Endothelial cell of umbilical vein (primary cell): ENCODE data around the gene TOP1. TPM values are rescaled to one million over a fixed set of nuclear protein-coding genes. Genes with fewer than 3 reads are reported as not detected.

Experiments
- BruUV-seq: library from RNA; stranded (reverse); fragments of 400-500 nt; replicated peaks from 2 replicates; lab custom pipeline; 2021; lab: Mats Ljungman, UMichigan
- CTCF ChIA-PET: fragments of 300-600, 350-600 bp; sonication (Branson Sonifier 250); formaldehyde crosslinking; loops from one replicate; lab custom pipeline; 2021; ENCODE audit warnings: antibody characterized with exemption, inconsistent platforms; lab: Charles Lee
- POLR2A ChIA-PET: fragments of 300-600, 350-600 bp; sonication (Branson Sonifier 250); formaldehyde crosslinking; loops from one replicate; lab custom pipeline; 2021; ENCODE audit warnings: antibody characterized with exemption, inconsistent platforms; lab: Charles Lee
- DNase-seq: peaks from one replicate; pipeline ENCODE4 v3.0.0-alpha.2; 2011; ENCODE audit warnings: low read depth, low spot score
- FAIRE-seq: peaks from 2 replicates; lab custom pipeline; 2011; peaks lifted over from hg19 to GRCh38; lab: Jason Lieb, UNC
- H2AFZ ChIP-seq: 2 replicates; pipeline ENCODE4 v1.6.0; 2012; ENCODE audit warnings: low read depth, low read length, control low read depth, inconsistent platforms
- H3K27ac ChIP-seq: 2 replicates; pipeline ENCODE4 v1.5.1; 2011; ENCODE audit warnings: low read depth, mild to moderate bottlenecking, control low read depth, low read length, moderate library complexity; ENCODE audit not compliant: insufficient read depth
- H3K27me3 ChIP-seq, 2 experiments: 2 replicates each; pipeline versions ENCODE4 v1.6.0 to v1.6.1; 2011; ENCODE audit warnings: low read length in 2 of 2, mixed read lengths in 1 of 2; ENCODE audit not compliant: control insufficient read depth in 2 of 2, insufficient read depth in 2 of 2
- H3K36me3 ChIP-seq, 2 experiments: 2 replicates in 1 of 2; 3 replicates in 1 of 2; pipeline ENCODE4 v1.5.1; 2011; ENCODE audit warnings: low read length in 2 of 2, mild to moderate bottlenecking in 1 of 2, moderate library complexity in 1 of 2; ENCODE audit not compliant: control insufficient read depth in 2 of 2, insufficient read depth in 2 of 2; ENCODE audit errors: extremely low read depth in 1 of 2
- H3K4me1 ChIP-seq: 3 replicates; pipeline ENCODE4 v1.5.1; 2011; ENCODE audit warnings: mild to moderate bottlenecking, low read length; ENCODE audit not compliant: control insufficient read depth, insufficient read depth; ENCODE audit errors: extremely low read depth
- H3K4me2 ChIP-seq: 2 replicates; pipeline ENCODE4 v1.6.1; 2011; ENCODE audit warnings: low read length, control low read depth, mixed read lengths; ENCODE audit not compliant: insufficient read depth
- H3K4me3 ChIP-seq, 3 experiments: fragments of 200-600 bp in 1 of 3; sonication (generic), shearing (Covaris generic) in 1 of 3; replicated peaks in 1 of 3; 2 replicates each; pipeline ENCODE4 v1.5.1; 2011 to 2016; ENCODE audit warnings: control low read depth in 3 of 3, low read length in 3 of 3, mild to moderate bottlenecking in 2 of 3, inconsistent platforms in 1 of 3, low read depth in 1 of 3, moderate library complexity in 1 of 3; ENCODE audit not compliant: insufficient read depth in 1 of 3
- H3K79me2 ChIP-seq: 2 replicates; pipeline ENCODE4 v1.6.0; 2012; ENCODE audit warnings: low read length, inconsistent platforms; ENCODE audit not compliant: control insufficient read depth, insufficient read depth
- H3K9ac ChIP-seq: replicated peaks from 2 replicates; pipeline ENCODE3; 2011; ENCODE audit warnings: low read length, control low read depth; ENCODE audit not compliant: insufficient read depth; ENCODE audit errors: extremely low read depth
- H3K9me1 ChIP-seq: replicated peaks from 3 replicates; pipeline ENCODE4 v1.6.0; 2011; ENCODE audit warnings: mild to moderate bottlenecking, low read length; ENCODE audit not compliant: control insufficient read depth, insufficient read depth; ENCODE audit errors: extremely low read depth
- H3K9me3 ChIP-seq: replicated peaks from 2 replicates; pipeline ENCODE4 v1.5.1; 2012; ENCODE audit warnings: low read length, inconsistent platforms; ENCODE audit not compliant: control insufficient read depth, insufficient read depth
- H4K20me1 ChIP-seq: replicated peaks from 2 replicates; pipeline ENCODE3; 2011; ENCODE audit warnings: mild to moderate bottlenecking, low read length; ENCODE audit not compliant: control insufficient read depth, insufficient read depth; ENCODE audit errors: extremely low read depth
- CTCF ChIP-seq, 2 donors: IDR thresholded peaks; 1 replicate in 1 of 2; 2 replicates in 1 of 2; pipeline ENCODE4 v1.5.1; 2011; ENCODE audit warnings: low read length in 2 of 2, mild to moderate bottlenecking in 2 of 2, moderate library complexity in 2 of 2, control low read depth in 1 of 2, inconsistent platforms in 1 of 2, low read depth in 1 of 2; ENCODE audit not compliant: insufficient read depth in 1 of 2; ENCODE audit errors: extremely low read depth in 1 of 2
- EZH2 ChIP-seq: IDR thresholded peaks from 2 replicates; pipeline ENCODE4 v1.6.1; 2012; ENCODE audit warnings: borderline replicate concordance, low read depth, mild to moderate bottlenecking, moderate library complexity, low read length, inconsistent platforms; ENCODE audit not compliant: severe bottlenecking
- FOS ChIP-seq: IDR thresholded peaks from 2 replicates; pipeline ENCODE4 v1.6.1; 2011; ENCODE audit warnings: mild to moderate bottlenecking, low read length, moderate library complexity, borderline replicate concordance; ENCODE audit not compliant: insufficient read depth
- GATA2 ChIP-seq: IDR thresholded peaks from 2 replicates; pipeline ENCODE4 v1.7.0; 2011; ENCODE audit warnings: low read depth, mild to moderate bottlenecking, moderate library complexity, mixed read lengths, low read length; ENCODE audit not compliant: insufficient read length, insufficient read depth
- JUN ChIP-seq: IDR thresholded peaks from 2 replicates; pipeline ENCODE4 v1.6.1; 2011; ENCODE audit warnings: borderline replicate concordance, low read depth; ENCODE audit not compliant: insufficient read length, insufficient read depth
- MAX ChIP-seq: IDR thresholded peaks from 2 replicates; pipeline ENCODE4 v1.6.1; 2011; ENCODE audit not compliant: insufficient read depth, insufficient read length
- MYC ChIP-seq: IDR thresholded peaks from one replicate; pipeline ENCODE4 v1.6.1; 2011; ENCODE audit warnings: mild to moderate bottlenecking, low read depth, low read length
- POLR2A ChIP-seq: IDR thresholded peaks from 2 replicates; pipeline ENCODE4 v1.6.1; 2012; ENCODE audit warnings: low read depth, mild to moderate bottlenecking, control low read depth, low read length
- POLR2AphosphoS5 ChIP-seq: IDR thresholded peaks from 2 replicates; pipeline ENCODE4 v1.6.1; 2012; ENCODE audit warnings: low read depth, mild to moderate bottlenecking, control low read depth, low read length, moderate library complexity; ENCODE audit not compliant: insufficient read depth
- dilution Hi-C: fragments of 300-500 bp; cut with MboI; formaldehyde crosslinking; loops from one replicate; pipeline ENCODE4 v1.15.0; 2019; ENCODE audit warnings: low sequenced_read_pairs; ENCODE audit not compliant: extremely low pct_ligation_motif_present
- intact Hi-C: fragments of 100-400 bp; cut with micrococcal nuclease; formaldehyde crosslinking; loops from one replicate; pipeline ENCODE4 v1.10.0; 2022
- polyA plus RNA-seq, 4 experiments: library from polyadenylated mRNA; depleted of rRNA in 3 of 4; stranded (reverse) in 3 of 4; unstranded in 1 of 4; fragments of >200 nt; gene quantifications; 2 replicates each; pipeline versions ENCODE4 v1.2.1 to v1.2.3, GENCODE V29; 2011 to 2012; ENCODE audit warnings: missing spikeins in 1 of 4
- total RNA-seq: library from RNA; stranded (reverse); gene quantifications from 2 replicates; pipeline ENCODE4 v1.2.3, GENCODE V29; 2021

TOP1 gene
- total and polyA plus RNA-seq, 2 donors (not counting 3 experiments of a cell fraction or from before 2014, with no cell fraction given), result 7.0 to 77.4 TPM

- Histone ChIP-seq H3K36me3 (no peaks in the 10 kb centered on the region), H3K79me2 (peaks cover 98% of the 10 kb centered on the region), H3K9ac (no peak overlapping the region), H3K27ac (no peak overlapping the region), H3K9me3 (no peaks in the 10 kb centered on the region), H2AFZ (no peak overlapping the region), H3K9me1 (no peaks in the 10 kb centered on the region), H3K4me3 (no peak overlapping the region), H3K27me3 (no peaks in the 10 kb centered on the region), H3K4me2 (no peak overlapping the region), H4K20me1 (peaks cover 12% of the 10 kb centered on the region), H3K4me1 (no peaks in the 10 kb centered on the region)
- DNase-seq (no peak), FAIRE-seq (no peak)
- dilution Hi-C loops, result no loop called here
- TF ChIP-seq MYC (no peak), GATA2 (no peak), JUN (no peak), CTCF (IDR thresholded peaks at IDR 0.05; ENCODE audit: extremely low read depth in 1 of 2, insufficient read depth in 1 of 2, low read depth in 1 of 2, low read length in 2 of 2) (no peak), MAX (no peak), POLR2AphosphoS5 (no peak), POLR2A (no peak), FOS (no peak), EZH2 (no peak)
- ChIA-PET CTCF (interaction anchor here (1.1 to 4.4 kb wide), 5 partner anchors 19 to 76 kb away, joined by 3 to 23 read pairs (median 5); no protein-coding TSS in a partner anchor), POLR2A (no interaction called here)
- intact Hi-C loops, result no loop called here
- no TSS peak for BruUV-seq
These were observed 10.3 kb downstream of the TOP1 start for GRCh38 chr20:41038878-41039404.
